GM12872 (cell line): Measurements from ENCODE around the gene HIVEP3.

Source experiments
- CTCF ChIP-seq: IDR thresholded peaks from 3 replicates; pipeline ENCODE4 v1.5.1; 2011; ENCODE audit warnings: low read depth, mild to moderate bottlenecking, low read length, moderate library complexity; ENCODE audit not compliant: insufficient read depth

The HIVEP3 gene

GRCh38 chr1:41501581-41501980 lies 417.1 kb downstream of the HIVEP3 start:
- no peak for TF ChIP-seq CTCF

- no peak for TF ChIP-seq CTCF
Measured at GRCh38 chr1:41500781-41501518, 417.8 kb downstream of the HIVEP3 start.

DNA sequence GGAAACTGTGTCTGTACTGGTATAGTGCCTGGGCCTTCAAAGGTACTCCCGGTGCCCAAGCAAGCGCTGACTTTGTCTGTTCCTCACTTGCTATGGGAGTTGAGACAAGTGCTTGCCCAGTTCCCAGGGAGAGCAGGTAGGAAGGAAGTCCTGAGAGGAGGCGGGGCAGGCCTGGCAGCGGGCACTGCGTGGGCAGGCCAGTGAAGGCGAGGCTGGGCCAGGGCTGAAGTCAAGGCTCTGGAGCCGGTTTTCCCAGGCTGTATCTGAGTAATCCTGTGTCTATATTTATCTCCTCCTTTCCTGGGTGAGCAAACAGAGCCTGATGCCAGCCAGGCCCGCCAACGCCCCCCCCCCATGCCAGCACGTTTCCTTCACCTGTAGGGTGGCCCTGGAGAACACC lies 418.3 kb downstream of the HIVEP3 start:
- no peak for TF ChIP-seq CTCF

DNA sequence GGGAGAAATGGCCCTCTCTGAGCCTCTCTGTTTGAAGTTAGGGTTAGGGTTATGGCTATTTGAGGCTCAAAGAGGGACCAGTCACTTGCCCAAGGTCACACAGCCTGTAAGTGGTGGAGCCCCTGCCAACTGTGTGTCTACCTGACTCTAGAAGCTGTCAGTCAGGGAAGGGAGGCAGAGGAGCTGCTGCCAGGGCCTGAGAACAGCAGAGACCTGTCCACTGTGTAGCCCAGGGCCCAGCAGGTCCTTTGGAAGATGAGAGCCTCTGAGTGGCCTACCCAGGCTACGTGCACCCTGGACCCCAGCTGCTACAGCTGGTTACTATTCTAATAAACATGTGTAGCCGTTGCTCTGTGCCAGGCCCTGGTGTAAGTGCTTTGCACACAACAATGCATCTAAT lies 419.1 kb downstream of the HIVEP3 start:
- no peak for TF ChIP-seq CTCF

- no peak for TF ChIP-seq CTCF
Measured at GRCh38 chr1:41498804-41499203, 419.9 kb downstream of the HIVEP3 start.

- TF ChIP-seq CTCF: no peak
Measured at GRCh38 chr1:41498391-41498790, 420.3 kb downstream of the HIVEP3 start.

GRCh38 chr1:41497461-41498030 lies 421.2 kb downstream of the HIVEP3 start:
- TF ChIP-seq CTCF: no peak
